Peyer's patch (tissue), 4 donors: ENCODE measurements around the gene GTPBP8.

Source experiments
- CTCF ChIP-seq, 6 experiments: fragments of 450-650 bp in 4 of 6; fragments of 200-600 bp in 2 of 6; sonication (generic) in 1 of 6; IDR thresholded peaks; one replicate each; pipeline ENCODE4 v1.5.1; 2017 to 2019; ENCODE audit warnings: antibody characterized with exemption in 6 of 6, mild to moderate bottlenecking in 3 of 6, moderate library complexity in 1 of 6
- POLR2A ChIP-seq, 2 donors: fragments of 450-650 bp; IDR thresholded peaks; one replicate each; pipeline ENCODE4 v1.5.1; 2017; ENCODE audit warnings: antibody characterized with exemption in 2 of 2, mild to moderate bottlenecking in 2 of 2, moderate library complexity in 2 of 2

GRCh38 chr3:112956351-112956750 is 34.4 kb upstream of the GTPBP8 start:
- TF ChIP-seq CTCF (IDR thresholded peaks at IDR 0.05) (no peak), POLR2A (IDR thresholded peaks at IDR 0.05) (no peak)
